NK-92 (cell line): ENCODE results near the gene CCDC192.

ENCODE experiments used
- DNase-seq: peaks from one replicate; lab custom pipeline; 2025; ENCODE audit not compliant: unreplicated experiment; lab: John Stamatoyannopoulos, UW

Gene CCDC192

GRCh38 chr5:127805448-127805847 is 102.3 kb downstream of the CCDC192 start:
- DNase-seq, result no peak

- no peak for DNase-seq
Observed at GRCh38 chr5:127806776-127807175, 103.6 kb downstream of the CCDC192 start.

- DNase-seq, result no peak
Observed at GRCh38 chr5:127809533-127809932, 106.3 kb downstream of the CCDC192 start.

DNA sequence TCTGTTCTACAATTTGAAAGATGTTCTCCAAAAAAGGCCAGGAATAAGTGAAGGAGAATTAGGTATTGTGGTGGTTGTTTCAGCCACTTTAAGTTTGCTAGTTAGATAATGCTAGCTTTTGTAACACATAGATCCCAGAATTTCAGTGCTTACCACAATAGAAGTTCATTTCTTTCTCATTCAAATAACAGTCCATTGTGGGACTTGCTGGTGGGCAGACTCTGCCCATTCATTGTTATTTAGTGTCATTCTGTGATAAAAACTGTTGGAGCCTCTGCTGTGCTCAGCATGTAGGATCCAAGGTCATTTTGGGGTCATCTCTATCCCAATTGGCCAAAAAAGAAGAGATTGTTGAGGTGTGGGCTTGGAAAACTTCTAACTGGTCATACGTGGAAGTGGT is 106.8 kb downstream of the CCDC192 start:
- no peak for DNase-seq

- no peak for DNase-seq
Observed at GRCh38 chr5:127810707-127811490, 107.7 kb downstream of the CCDC192 start.

GRCh38 chr5:127812570-127812969 is 109.4 kb downstream of the CCDC192 start:
- DNase-seq, result no peak

DNA sequence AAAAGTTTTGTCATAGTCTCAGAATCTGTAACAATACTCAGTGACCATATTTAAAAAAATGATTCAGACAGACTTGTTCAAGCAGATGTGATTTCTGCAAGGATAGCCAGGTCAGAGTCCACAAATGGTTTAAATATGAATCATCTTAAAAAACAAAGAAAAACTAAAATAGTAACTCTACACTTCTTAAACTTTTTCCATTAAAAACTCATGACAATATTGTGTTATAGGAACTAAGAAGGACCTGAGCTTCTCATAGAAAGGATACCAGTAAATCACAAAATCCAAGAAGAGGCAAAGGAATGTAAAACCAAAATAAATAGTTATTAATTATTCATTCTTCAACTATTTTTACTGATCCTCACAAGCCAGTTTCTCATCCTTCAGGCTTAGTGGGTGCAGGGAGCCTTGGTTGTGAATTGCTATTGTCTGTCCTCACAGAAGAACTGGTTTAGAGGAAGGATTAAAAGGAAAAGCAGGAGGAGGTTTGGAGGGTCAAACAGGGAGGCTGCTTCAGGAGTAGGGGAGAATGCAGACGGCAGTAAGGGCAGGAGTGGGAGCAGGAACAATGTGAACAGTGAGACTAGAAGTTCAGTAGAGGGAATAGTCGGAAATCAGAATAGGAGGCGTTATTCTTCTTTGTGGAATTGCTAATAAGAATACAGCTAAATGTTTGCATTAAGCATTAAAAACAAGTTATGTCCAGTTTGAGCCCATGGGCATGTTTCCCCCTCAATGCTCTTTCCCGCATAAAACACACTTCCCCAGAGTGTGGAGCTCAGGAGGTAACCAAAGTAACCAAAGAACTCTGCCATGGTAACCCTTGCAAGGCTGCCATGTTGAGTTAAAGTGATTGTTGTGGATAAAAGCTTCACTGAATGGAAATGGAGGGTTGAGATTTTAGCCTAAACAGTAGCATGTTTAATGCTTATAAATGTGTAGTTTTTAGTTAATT is 110.7 kb downstream of the CCDC192 start:
- DNase-seq, result no peak

GRCh38 chr5:127814588-127814973 is 111.4 kb downstream of the CCDC192 start:
- no peak for DNase-seq

DNA sequence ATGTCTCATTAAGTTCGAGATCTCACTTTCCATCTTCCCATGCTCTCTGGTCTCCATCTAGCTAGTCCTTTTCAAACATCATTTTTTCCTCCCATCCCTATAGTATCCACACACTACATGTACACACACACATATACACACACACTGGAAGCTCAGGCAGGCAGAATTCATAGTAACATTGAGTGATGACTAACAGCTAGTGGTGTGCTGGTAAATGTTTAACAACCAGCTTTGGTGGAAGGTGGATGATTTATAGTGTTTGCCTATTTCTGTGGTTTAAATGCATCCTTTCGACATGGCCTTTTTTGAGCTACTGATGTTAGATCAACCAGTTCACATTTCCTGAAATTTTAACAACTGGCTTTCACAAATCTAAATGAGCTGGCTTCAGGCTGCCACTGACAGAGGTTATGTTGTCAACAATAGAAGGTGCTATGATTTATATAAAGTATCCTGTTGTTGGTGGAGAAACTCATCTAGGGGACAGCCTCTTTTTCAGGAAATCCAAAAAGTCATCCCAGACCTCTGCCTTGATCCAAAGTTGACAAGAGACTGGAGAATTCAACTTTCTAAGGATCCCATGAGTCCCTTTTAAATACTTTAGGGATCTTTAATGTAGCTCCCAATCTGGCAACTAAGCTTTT is 117.8 kb downstream of the CCDC192 start:
- no peak for DNase-seq

GRCh38 chr5:127821896-127822295 is 118.7 kb downstream of the CCDC192 start:
- DNase-seq, result no peak

GRCh38 chr5:127824126-127824525 is 120.9 kb downstream of the CCDC192 start:
- no peak for DNase-seq

DNA sequence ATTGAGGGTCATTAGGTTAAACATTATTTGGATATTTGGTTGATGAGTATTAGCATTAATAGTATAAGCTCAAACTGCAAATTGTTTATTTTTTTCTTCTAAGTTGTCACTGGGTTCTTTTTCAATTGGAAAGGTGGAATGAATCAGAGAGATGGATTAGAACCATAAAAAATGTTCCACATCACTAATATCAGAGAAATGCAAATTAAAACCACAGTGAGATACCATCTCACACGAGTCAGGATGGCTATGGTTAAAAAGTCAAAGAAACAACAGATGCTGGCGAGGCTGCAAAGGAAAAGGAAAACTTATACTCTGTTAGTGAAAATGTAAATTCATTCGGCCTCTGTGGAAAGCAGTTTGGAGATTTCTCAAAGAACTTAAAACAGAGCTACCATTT is 122.8 kb downstream of the CCDC192 start:
- no peak for DNase-seq

DNA sequence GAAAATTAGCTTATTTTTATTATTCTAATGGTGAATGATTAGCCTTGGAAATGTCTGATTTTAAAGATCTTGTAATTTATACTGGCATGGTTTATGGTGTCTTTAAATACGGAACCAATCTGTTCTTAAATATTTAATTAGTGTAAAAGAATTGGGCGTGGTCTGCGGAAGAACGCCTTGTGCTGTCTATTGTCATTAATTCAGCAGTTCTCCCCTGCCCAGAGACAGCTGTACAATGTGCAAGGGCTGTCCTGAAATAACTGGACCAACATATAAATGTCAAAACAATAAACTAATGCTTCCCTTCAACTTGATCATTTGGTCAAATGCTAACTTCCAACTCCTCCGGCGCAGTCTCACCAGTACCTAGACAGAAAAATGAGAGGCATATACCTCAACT is 124.3 kb downstream of the CCDC192 start:
- DNase-seq, result no peak

GRCh38 chr5:127830157-127830556 is 127.0 kb downstream of the CCDC192 start:
- no peak for DNase-seq

DNA sequence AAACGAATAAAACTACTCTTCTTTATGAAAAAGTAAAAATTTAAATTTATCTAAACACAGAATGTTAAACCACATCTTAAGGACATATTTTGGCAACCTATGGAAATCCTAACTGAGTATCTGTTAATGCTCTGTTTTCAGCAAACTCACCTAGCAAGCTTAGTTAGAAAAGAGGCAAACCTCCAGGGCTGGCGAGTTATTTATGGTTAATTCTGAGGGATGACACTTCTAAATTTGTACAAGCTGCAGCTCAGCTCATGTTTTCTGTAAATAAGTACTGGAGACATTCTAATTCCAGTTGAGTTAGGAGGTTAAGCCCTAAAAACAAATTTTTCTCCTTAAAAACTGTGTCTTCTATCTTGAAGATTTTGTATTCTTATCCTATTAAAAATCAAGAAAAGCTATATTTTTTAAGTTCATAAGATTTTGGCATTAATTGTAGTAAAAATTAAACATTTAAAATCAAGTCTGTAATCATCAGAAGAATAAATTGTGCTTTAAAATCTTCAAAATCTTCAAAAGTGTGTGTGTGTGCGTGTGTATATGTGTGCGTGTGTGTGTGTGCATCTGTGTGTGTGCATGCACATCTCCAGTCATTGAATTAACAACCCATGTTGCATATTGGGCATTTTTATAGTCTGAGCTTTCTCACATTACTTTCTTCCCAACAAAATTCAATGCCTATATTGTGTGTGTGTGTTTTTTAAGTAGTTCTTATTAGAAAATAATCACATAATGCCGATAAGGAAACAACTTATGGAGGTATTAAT is 127.8 kb downstream of the CCDC192 start:
- no peak for DNase-seq

- no peak for DNase-seq
Observed at GRCh38 chr5:127832067-127832466, 128.9 kb downstream of the CCDC192 start.

GRCh38 chr5:127834094-127834531 is 130.9 kb downstream of the CCDC192 start:
- no peak for DNase-seq

- DNase-seq, result no peak
Observed at GRCh38 chr5:127834554-127834953, 131.4 kb downstream of the CCDC192 start.

- no peak for DNase-seq
Observed at GRCh38 chr5:127838661-127839060, 135.5 kb downstream of the CCDC192 start.

DNA sequence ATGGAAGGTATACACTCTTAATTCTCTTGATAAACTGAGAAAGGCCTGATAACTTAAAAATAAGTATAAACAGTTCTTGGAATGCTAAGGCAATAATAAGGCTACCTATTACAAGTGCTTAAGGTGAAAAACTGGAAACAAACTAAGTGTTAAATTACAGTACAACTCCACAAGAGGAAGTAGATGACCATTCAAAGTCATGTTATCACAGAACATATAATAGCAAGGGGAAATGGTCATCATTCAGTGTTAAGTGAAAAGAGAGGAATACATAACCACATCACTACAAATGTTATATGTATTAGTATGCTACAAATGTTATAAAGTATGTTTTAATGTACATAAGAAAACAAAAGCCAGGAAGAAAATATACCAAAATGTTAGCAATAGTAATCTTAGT is 135.9 kb downstream of the CCDC192 start:
- no peak for DNase-seq
